ENCODE data around the gene ART3.

ART3 gene

DNA sequence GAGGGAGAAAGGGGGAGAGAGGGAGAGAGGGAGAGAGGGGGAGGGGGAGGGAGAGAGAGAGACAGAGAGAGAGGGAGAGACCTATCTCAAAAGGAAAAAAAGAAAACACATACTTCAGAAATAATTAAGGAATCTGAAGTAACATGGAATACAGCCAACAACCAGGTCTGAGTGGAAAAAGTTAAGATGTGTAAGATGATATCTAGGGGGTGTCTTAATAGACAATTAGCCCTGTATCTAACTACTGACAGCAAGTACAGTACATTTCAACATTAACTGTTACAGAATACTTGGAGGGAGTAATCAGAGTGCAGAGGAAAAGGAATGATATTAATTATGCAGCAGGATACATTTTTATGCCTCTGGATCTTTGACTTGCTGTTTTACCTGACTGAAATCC lies 51.3 kb downstream of the ART3 start:
- no peaks in the 10 kb centered on the region for H3K27me3 ChIP-seq (ENCODE audit: control insufficient read depth in 5 of 5, insufficient read depth in 4 of 5, low read length in 5 of 5)
- no peaks in the 10 kb centered on the region for H3K4me1 ChIP-seq (ENCODE audit: control insufficient read depth in 5 of 5, insufficient read depth in 5 of 5, low read length in 5 of 5)
- H3K4me3 ChIP-seq (ENCODE audit: low read depth in 1 of 5, low read length in 5 of 5) = no peak overlapping the region
- H3K27ac ChIP-seq (ENCODE audit: low read depth, low read length) = no peak overlapping the region
- peaks cover 23 to 48% (median 47%) of the 10 kb centered on the region in 5 donors for H3K36me3 ChIP-seq (ENCODE audit: control insufficient read depth in 5 of 5, insufficient read depth in 5 of 5, low read length in 5 of 5)
- H3K9ac ChIP-seq (ENCODE audit: low read length in 5 of 5) = no peak overlapping the region
- H3K9me3 ChIP-seq (ENCODE audit: control insufficient read depth in 5 of 5, low read length in 5 of 5) = no peaks in the 10 kb centered on the region

DNA sequence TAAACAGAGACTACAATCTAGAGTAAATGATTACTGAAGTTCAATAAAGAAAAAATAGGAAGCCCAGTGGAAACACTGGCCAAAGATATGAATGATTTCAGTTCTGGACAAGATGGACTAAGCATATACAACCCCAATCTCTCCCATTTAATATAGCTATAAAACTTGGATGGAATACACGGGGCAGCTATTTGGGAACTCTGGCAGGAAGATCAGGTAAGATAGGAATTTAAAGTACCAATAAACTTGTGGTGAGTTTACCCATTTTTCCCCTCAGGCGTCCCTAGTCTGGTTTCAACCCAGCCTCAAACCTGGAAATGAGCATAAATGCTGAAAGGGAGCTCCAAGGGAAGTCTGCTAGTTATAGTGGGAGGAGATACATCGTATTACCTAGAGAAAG lies 53.2 kb downstream of the ART3 start:
- H3K36me3 ChIP-seq (ENCODE audit: control insufficient read depth in 5 of 5, insufficient read depth in 5 of 5, low read length in 5 of 5) = peaks cover 16 to 42% (median 38%) of the 10 kb centered on the region in 5 donors

DNA sequence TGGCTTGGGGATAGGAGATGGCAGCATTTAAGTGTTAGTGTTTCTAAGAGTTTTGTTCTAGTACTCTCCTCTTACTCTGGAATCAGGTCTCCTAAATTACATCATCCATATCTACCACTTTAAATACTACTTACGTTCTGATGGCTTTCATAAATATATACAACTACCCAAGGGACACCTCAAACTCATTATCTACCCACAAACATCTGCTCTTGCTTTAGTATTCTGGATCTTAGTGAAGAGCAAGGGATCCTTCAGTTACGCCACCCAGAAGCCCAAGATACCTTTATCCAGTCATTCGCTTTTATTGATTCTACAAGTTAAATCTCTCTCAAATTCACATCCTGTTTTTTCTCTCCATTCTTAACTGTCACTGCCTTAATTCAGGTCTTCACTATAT lies 66.7 kb downstream of the ART3 start:
- Histone ChIP-seq H3K9ac (ENCODE audit: low read length in 5 of 5) (peak overlapping the region in 1 of 5 donors; percentile 20), H3K27ac (ENCODE audit: low read depth, low read length) (no peak overlapping the region), H3K4me3 (ENCODE audit: low read depth in 1 of 5, low read length in 5 of 5) (no peak overlapping the region), H3K36me3 (ENCODE audit: control insufficient read depth in 5 of 5, insufficient read depth in 5 of 5, low read length in 5 of 5) (peaks cover 33 to 51% (median 39%) of the 10 kb centered on the region in 5 donors), H3K9me3 (ENCODE audit: control insufficient read depth in 5 of 5, low read length in 5 of 5) (no peaks in the 10 kb centered on the region), H3K4me1 (ENCODE audit: control insufficient read depth in 5 of 5, insufficient read depth in 5 of 5, low read length in 5 of 5) (peaks cover 0 to 7% (median 2%) of the 10 kb centered on the region in 5 donors), H3K27me3 (ENCODE audit: control insufficient read depth in 5 of 5, insufficient read depth in 4 of 5, low read length in 5 of 5) (no peaks in the 10 kb centered on the region)

More for the DNA sequence above, 53.2 kb downstream of the ART3 start:
- H3K9ac ChIP-seq (ENCODE audit: low read length in 5 of 5) = no peak overlapping the region
- H3K27me3 ChIP-seq (ENCODE audit: control insufficient read depth in 5 of 5, insufficient read depth in 4 of 5, low read length in 5 of 5) = no peaks in the 10 kb centered on the region
- H3K27ac ChIP-seq (ENCODE audit: low read depth, low read length) = no peak overlapping the region
- H3K4me3 ChIP-seq (ENCODE audit: low read depth in 1 of 5, low read length in 5 of 5) = no peak overlapping the region
- no peaks in the 10 kb centered on the region for H3K4me1 ChIP-seq (ENCODE audit: control insufficient read depth in 5 of 5, insufficient read depth in 5 of 5, low read length in 5 of 5)
- no peaks in the 10 kb centered on the region for H3K9me3 ChIP-seq (ENCODE audit: control insufficient read depth in 5 of 5, low read length in 5 of 5)

DNA sequence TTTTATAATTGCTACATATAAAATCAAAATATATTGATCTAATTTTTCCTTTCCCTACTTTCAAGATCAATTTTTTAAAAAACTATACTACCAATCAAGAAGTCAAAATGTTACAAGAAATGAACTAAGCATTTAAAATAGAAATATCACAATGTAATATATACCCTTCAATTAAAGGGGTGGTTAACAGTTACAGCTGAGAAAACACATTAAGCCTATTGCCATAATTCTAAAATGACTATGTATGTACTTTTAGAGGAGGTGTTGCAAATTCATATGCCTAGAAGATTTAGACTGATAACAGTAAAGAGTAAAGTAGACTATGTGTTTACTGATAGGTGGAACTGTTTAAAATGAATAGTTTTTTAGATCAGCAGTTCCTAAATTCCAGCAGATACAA lies 70.0 kb downstream of the ART3 start:
- Histone ChIP-seq H3K36me3 (ENCODE audit: control insufficient read depth in 5 of 5, insufficient read depth in 5 of 5, low read length in 5 of 5) (peaks cover 15 to 33% (median 28%) of the 10 kb centered on the region in 5 donors), H3K27me3 (ENCODE audit: control insufficient read depth in 5 of 5, insufficient read depth in 4 of 5, low read length in 5 of 5) (no peaks in the 10 kb centered on the region), H3K9me3 (ENCODE audit: control insufficient read depth in 5 of 5, low read length in 5 of 5) (no peaks in the 10 kb centered on the region), H3K4me3 (ENCODE audit: low read depth in 1 of 5, low read length in 5 of 5) (no peak overlapping the region), H3K27ac (ENCODE audit: low read depth, low read length) (no peak overlapping the region), H3K4me1 (ENCODE audit: control insufficient read depth in 5 of 5, insufficient read depth in 5 of 5, low read length in 5 of 5) (peaks cover 0 to 32% (median 28%) of the 10 kb centered on the region in 5 donors), H3K9ac (ENCODE audit: low read length in 5 of 5) (no peak overlapping the region)

DNA sequence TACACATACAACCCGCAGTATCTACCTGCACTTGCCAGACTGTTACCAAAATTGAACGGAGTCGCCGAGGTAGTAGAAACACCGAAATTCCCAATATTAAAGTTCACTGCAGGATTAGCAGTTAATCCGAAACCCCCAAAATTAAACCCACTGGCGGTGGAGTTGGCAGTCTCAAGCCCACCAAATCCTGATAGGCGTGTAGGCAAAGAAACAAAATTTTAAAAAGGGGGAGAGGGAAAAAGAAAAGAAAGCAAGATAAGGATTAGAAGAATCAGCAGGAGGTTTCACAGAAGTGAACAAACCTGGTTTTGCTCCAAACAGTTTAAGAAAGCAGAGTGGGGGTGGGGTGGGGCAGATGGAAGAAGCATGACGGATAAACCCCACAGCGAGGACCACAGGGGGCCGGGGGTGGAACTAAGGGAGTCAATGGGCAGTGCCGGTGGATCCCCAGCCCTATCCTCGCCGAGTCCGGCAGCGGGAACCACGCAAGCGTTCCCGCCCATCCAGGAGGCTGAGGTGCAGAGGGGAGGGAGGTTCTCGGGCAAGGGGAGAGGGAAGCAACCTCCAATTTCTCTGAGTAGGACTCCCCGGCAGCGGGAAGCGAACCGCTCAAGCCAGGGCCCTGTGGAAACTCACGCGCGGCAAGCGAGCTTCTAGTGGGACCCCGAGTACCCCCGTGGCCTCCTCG lies 73.1 kb downstream of the ART3 start:
- peaks cover 0 to 8% (median 2%) of the 10 kb centered on the region in 5 donors for H3K36me3 ChIP-seq (ENCODE audit: control insufficient read depth in 5 of 5, insufficient read depth in 5 of 5, low read length in 5 of 5)
- no peaks in the 10 kb centered on the region for H3K9me3 ChIP-seq (ENCODE audit: control insufficient read depth in 5 of 5, low read length in 5 of 5)
- peak overlapping the region; percentile 89 to 99 (median 98) for H3K9ac ChIP-seq (ENCODE audit: low read length in 5 of 5)
- peaks cover 0 to 32% (median 28%) of the 10 kb centered on the region in 5 donors for H3K4me1 ChIP-seq (ENCODE audit: control insufficient read depth in 5 of 5, insufficient read depth in 5 of 5, low read length in 5 of 5)
- H3K27ac ChIP-seq (ENCODE audit: low read depth, low read length) = peak overlapping the region; percentile 97
- no peaks in the 10 kb centered on the region for H3K27me3 ChIP-seq (ENCODE audit: control insufficient read depth in 5 of 5, insufficient read depth in 4 of 5, low read length in 5 of 5)
- H3K4me3 ChIP-seq (ENCODE audit: low read depth in 1 of 5, low read length in 5 of 5) = peak overlapping the region; percentile 84 to 99 (median 93)

DNA sequence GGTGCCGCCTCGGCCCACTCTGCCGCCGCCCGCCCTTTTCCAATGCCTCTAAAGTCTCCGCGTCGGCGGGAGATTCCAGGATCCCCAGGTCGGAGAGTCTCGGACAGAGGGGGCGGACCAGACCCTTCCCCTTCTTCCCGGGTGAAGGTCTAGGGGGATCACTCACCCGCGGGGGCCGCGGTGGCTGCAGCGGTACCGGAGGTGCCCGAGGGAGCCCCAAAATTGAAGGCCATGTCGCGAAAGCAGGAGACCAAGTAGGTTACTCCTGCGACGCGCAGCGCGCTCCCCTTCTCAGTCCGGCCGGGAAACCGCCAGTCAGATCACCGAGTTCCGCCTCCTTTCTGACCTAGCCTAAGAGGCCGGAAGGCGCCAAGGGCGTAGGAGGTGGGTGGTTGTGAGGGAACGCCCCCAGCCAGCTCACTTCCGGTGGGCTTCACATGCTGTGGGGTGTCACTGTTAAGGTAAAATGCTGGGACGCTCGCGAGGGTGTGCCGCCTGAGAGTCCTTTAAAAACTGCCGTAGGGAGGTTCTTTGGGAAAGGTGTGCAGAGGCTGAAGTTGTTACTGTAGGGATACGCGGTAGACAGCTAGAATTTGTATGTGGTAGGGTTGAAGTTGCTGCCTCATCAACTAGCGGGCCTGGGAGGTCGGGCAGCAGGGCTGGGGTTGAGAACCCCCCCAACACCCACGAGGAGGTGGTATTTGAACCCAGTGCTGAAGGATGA lies 73.8 kb downstream of the ART3 start, which contains the start of gene NUP54:
Gene NUP54 (minus strand): TSS at position 256 of the 724 bp plus-strand sequence. CDS start 23 bp downstream, at position 233.
- H3K4me3 ChIP-seq (ENCODE audit: low read depth in 1 of 5, low read length in 5 of 5) = peak within 1 kb of the TSS; percentile 84 to 99 (median 93)
- H3K36me3 ChIP-seq (ENCODE audit: control insufficient read depth in 5 of 5, insufficient read depth in 5 of 5, low read length in 5 of 5) = peaks cover 0 to 7% (median 0%) of the 10 kb centered on the region in 5 donors
- peak within 1 kb of the TSS; percentile 90 to 99 (median 98) for H3K9ac ChIP-seq (ENCODE audit: low read length in 5 of 5)
- no peaks in the 10 kb centered on the region for H3K27me3 ChIP-seq (ENCODE audit: control insufficient read depth in 5 of 5, insufficient read depth in 4 of 5, low read length in 5 of 5)
- H3K27ac ChIP-seq (ENCODE audit: low read depth, low read length) = peak within 1 kb of the TSS; percentile 97
- no peaks in the 10 kb centered on the region for H3K9me3 ChIP-seq (ENCODE audit: control insufficient read depth in 5 of 5, low read length in 5 of 5)
- H3K4me1 ChIP-seq (ENCODE audit: control insufficient read depth in 5 of 5, insufficient read depth in 5 of 5, low read length in 5 of 5) = peaks cover 0 to 32% (median 28%) of the 10 kb centered on the region in 5 donors

DNA sequence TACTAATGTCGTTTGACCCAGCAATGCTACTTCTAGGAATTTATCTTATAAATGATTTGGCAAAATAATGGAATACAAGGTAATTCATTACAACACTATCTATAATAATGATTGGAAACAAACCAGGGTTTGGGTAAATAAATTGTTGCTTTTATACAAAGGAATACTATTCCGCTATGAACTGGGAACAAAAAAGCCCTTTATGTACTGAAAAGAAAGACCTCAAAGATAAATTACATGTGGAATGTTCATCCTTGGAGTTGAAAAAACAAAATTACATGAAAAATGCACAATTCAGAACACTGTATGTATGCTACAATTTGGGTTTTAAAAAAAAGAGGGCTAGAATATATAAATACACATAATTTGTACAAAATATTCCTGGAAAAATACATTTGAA lies 78.8 kb downstream of the ART3 start:
- Histone ChIP-seq H3K4me3 (ENCODE audit: low read depth in 1 of 5, low read length in 5 of 5) (no peak overlapping the region), H3K27me3 (ENCODE audit: control insufficient read depth in 5 of 5, insufficient read depth in 4 of 5, low read length in 5 of 5) (no peaks in the 10 kb centered on the region), H3K9ac (ENCODE audit: low read length in 5 of 5) (no peak overlapping the region), H3K27ac (ENCODE audit: low read depth, low read length) (no peak overlapping the region), H3K9me3 (ENCODE audit: control insufficient read depth in 5 of 5, low read length in 5 of 5) (no peaks in the 10 kb centered on the region), H3K36me3 (ENCODE audit: control insufficient read depth in 5 of 5, insufficient read depth in 5 of 5, low read length in 5 of 5) (peaks cover 0 to 2% (median 0%) of the 10 kb centered on the region in 5 donors), H3K4me1 (ENCODE audit: control insufficient read depth in 5 of 5, insufficient read depth in 5 of 5, low read length in 5 of 5) (peaks cover 0 to 26% (median 19%) of the 10 kb centered on the region in 5 donors)

DNA sequence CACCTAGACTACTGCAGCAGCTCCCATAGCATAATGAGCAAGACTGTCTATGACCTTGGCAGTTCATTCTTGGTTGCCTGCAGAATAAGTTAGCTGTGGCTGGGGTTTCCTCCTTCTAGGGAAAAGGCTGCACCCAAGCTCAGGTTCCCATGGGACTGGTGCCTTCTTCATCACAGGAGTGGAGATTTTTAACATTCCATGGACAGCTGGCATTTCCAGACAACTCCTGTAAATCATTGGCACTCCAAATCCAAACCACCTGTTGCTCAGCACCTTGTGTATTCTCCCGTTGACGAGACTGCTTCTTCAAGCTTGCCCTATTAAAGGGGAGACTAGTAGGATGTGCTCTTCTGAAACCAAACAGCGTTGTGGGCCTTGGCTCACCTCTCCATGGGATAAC lies 81.5 kb downstream of the ART3 start:
- Histone ChIP-seq H3K9ac (ENCODE audit: low read length in 5 of 5) (no peak overlapping the region), H3K4me1 (ENCODE audit: control insufficient read depth in 5 of 5, insufficient read depth in 5 of 5, low read length in 5 of 5) (peaks cover 0 to 25% (median 16%) of the 10 kb centered on the region in 5 donors), H3K4me3 (ENCODE audit: low read depth in 1 of 5, low read length in 5 of 5) (no peak overlapping the region), H3K27me3 (ENCODE audit: control insufficient read depth in 5 of 5, insufficient read depth in 4 of 5, low read length in 5 of 5) (no peaks in the 10 kb centered on the region), H3K9me3 (ENCODE audit: control insufficient read depth in 5 of 5, low read length in 5 of 5) (no peaks in the 10 kb centered on the region), H3K27ac (ENCODE audit: low read depth, low read length) (no peak overlapping the region), H3K36me3 (ENCODE audit: control insufficient read depth in 5 of 5, insufficient read depth in 5 of 5, low read length in 5 of 5) (peaks cover 4 to 23% (median 10%) of the 10 kb centered on the region in 5 donors)

DNA sequence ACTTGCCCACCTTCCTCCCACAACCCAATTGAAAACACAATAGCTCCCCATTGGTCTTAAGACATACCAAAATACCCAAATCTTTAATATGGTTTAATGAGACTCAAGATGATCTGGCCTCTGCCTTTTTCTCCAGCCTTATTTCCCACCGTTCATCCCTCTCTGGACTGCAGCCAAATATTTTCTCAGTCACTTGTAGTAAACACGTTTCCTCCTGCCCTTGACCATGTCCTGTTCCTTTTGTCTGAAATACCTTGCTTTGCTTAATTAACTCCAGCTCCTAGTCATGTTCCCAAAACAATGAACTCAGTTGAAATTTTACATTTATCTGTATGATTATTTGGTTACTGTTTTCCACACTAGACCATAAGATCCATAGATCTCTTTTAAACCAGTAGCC lies 82.1 kb downstream of the ART3 start:
- Histone ChIP-seq H3K27ac (ENCODE audit: low read depth, low read length) (no peak overlapping the region), H3K9me3 (ENCODE audit: control insufficient read depth in 5 of 5, low read length in 5 of 5) (no peaks in the 10 kb centered on the region), H3K36me3 (ENCODE audit: control insufficient read depth in 5 of 5, insufficient read depth in 5 of 5, low read length in 5 of 5) (peaks cover 8 to 29% (median 16%) of the 10 kb centered on the region in 5 donors), H3K4me1 (ENCODE audit: control insufficient read depth in 5 of 5, insufficient read depth in 5 of 5, low read length in 5 of 5) (peaks cover 0 to 25% (median 16%) of the 10 kb centered on the region in 5 donors), H3K27me3 (ENCODE audit: control insufficient read depth in 5 of 5, insufficient read depth in 4 of 5, low read length in 5 of 5) (no peaks in the 10 kb centered on the region), H3K9ac (ENCODE audit: low read length in 5 of 5) (no peak overlapping the region), H3K4me3 (ENCODE audit: low read depth in 1 of 5, low read length in 5 of 5) (no peak overlapping the region)

DNA sequence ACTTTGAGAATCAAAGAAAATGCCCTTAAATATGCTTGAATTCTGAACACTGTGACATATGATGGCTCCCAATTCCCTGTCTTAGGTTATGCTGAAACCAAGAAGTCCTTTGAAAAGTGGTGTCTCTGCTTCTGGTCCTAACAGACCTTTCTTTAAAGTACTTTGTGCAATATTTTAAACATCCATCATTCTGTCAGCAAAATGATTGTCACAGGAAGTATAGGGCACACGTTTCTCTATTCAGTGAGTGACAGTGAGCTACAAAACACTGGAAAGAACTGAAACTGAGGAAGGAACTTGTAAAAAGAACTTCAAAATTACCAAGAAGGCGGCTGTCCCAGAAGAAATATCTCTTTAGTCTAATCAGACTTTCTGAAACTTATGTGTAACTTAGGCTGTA lies 85.8 kb downstream of the ART3 start:
- no peaks in the 10 kb centered on the region for H3K27me3 ChIP-seq (ENCODE audit: control insufficient read depth in 5 of 5, insufficient read depth in 4 of 5, low read length in 5 of 5)
- H3K4me3 ChIP-seq (ENCODE audit: low read depth in 1 of 5, low read length in 5 of 5) = no peak overlapping the region
- H3K9ac ChIP-seq (ENCODE audit: low read length in 5 of 5) = no peak overlapping the region
- no peaks in the 10 kb centered on the region for H3K9me3 ChIP-seq (ENCODE audit: control insufficient read depth in 5 of 5, low read length in 5 of 5)
- peaks cover 34 to 60% (median 44%) of the 10 kb centered on the region in 5 donors for H3K36me3 ChIP-seq (ENCODE audit: control insufficient read depth in 5 of 5, insufficient read depth in 5 of 5, low read length in 5 of 5)
- H3K27ac ChIP-seq (ENCODE audit: low read depth, low read length) = no peak overlapping the region
- peaks cover 0 to 25% (median 16%) of the 10 kb centered on the region in 5 donors for H3K4me1 ChIP-seq (ENCODE audit: control insufficient read depth in 5 of 5, insufficient read depth in 5 of 5, low read length in 5 of 5)
